GM12875 (cell line): ENCODE results near the gene NSG1.

ENCODE experiments used
- H3K4me3 ChIP-seq: one replicate; pipeline ENCODE4 v1.5.1; 2011; ENCODE audit warnings: low read depth, low read length, control low read depth
- TF ChIP-seq, protein P1 (sequence below): IDR thresholded peaks from 2 replicates; pipeline ENCODE4 v1.5.1; 2011; ENCODE audit warnings: low read depth, mild to moderate bottlenecking, control low read depth, inconsistent platforms, low read length, moderate library complexity, borderline replicate concordance; ENCODE audit not compliant: insufficient read depth

Gene NSG1

DNA sequence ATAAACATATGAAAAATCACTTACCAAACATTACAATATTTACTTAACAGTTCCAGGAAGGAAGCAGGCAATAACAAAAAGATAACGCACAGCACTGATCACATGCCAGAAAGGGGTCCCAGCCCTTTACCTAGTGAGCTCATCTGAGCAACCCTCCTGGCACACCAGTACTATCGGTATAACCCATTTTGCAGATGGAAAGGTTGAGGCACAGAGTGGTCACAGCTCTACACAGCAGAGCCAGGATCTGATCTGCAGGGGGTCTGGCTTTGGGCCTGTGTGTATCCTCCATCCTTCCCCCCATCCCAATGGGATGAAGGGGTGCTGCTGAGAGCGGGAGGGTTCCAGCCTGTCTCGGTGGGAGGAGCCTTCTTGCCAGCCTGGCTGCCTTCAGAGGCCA, 5.0 kb downstream of the NSG1 start:
- no peak overlapping the region for H3K4me3 ChIP-seq
- TF ChIP-seq, protein P1, sequence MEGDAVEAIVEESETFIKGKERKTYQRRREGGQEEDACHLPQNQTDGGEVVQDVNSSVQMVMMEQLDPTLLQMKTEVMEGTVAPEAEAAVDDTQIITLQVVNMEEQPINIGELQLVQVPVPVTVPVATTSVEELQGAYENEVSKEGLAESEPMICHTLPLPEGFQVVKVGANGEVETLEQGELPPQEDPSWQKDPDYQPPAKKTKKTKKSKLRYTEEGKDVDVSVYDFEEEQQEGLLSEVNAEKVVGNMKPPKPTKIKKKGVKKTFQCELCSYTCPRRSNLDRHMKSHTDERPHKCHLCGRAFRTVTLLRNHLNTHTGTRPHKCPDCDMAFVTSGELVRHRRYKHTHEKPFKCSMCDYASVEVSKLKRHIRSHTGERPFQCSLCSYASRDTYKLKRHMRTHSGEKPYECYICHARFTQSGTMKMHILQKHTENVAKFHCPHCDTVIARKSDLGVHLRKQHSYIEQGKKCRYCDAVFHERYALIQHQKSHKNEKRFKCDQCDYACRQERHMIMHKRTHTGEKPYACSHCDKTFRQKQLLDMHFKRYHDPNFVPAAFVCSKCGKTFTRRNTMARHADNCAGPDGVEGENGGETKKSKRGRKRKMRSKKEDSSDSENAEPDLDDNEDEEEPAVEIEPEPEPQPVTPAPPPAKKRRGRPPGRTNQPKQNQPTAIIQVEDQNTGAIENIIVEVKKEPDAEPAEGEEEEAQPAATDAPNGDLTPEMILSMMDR = no peak

DNA sequence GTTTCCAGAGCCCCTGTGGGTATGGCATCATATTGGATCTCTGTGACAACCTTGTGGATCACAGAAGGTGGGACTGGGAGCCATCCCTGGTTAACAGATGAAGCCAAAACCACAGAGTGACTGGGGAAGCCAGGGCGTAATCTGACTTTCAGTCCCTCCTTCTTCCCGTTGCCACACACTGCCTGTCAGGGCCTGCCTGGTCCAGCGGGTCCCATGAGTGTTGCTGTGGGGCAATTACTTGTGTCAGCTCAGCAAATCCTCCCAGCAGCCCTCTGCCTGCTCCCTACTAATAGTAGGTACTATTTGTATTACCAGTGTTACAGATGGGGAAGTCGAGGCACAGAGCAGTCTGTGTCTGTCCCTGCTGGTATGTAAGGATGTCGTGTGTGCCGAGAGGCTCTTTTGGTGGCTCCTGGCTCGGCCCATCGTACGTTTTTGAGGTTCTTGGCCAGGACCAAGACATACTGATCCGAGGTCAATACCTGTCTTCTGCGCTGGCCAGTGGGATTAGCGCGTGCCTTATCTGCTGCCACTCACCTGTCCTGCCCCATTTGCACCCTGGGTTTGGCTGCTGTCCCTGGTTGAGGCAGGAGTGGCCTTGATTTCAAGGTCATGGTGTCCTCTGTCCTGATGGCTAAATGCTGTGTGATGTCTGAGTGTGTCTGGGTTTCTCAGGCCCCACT, 5.7 kb downstream of the NSG1 start:
- TF ChIP-seq, protein P1 = no peak
- no peak overlapping the region for H3K4me3 ChIP-seq

DNA sequence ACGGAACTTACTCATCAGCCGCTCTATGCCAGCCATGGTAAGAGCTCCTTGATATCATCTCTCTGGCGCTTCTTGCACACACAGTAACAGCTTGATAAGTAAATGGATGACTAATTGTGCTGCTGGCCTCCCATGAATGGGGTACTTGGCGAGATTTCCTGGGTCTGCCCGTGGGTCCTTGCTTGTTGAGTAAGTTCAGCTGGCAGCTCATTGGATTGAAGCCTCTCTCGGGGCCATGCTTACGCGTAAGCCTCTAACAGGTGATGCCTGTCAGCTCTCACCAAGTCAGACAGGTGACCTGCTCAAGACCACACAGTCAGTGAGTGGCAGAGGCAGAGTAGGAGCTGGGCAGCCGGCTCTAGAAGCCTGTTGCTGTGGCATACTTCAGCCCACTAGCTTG, 7.7 kb downstream of the NSG1 start:
- no peak overlapping the region for H3K4me3 ChIP-seq
- TF ChIP-seq, protein P1 = no peak

DNA sequence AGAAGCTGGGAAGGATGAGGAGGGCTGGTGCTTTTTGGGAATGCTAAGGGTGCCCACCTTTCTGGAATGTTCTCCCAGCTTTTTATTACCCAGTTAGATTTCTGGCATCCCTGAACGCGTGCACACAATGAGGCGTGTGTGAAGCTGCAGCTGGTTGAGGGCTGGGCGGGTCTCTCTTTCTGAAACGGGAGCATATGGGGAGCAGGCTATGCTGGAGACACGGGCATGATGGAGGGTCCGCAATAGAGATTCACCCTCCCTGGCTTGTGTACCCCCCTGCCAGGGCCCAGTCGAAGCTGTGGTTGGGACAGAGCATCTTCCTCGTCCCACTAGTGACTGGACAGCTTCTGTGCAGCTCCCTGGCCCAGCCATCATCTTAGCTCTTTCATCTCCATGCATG, 8.5 kb downstream of the NSG1 start:
- no peak overlapping the region for H3K4me3 ChIP-seq
- TF ChIP-seq, protein P1 = no peak

DNA sequence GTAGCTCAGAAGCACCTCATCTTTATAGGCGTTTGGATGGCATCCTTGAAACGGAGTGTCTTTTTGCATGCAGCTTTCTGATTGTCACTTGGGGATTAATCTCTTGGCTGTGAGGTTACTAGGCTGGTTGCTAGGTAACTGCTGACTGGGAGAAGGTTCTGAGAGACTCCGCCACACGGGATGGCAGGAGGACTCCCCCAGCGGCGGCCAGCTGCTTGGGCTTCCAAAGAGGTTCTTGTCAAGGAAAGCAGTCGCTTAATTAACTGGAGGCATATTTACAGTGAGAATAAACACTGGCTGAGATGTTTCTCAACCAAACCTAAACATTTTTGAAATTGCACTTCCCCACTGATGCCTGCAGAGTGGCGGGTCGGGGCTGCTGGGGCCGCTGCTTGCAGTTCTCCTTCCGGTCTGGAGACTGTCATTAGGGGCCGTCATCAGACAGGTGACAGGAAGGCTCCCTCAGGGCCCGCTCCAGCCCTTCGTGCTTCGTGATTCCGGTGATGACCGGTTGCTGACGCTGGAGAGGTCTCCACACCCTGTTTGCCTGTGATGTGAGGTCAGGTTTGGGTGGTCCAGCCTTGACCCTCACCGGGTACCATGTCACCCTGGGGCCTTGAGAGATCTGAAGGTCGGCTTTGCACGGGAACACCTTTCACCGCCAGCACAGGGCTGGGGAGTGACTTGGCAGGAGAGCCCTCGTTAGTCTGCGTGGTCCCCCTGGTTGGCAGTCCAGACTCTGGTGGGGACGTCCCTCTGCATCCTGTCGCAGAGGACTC, 9.1 kb downstream of the NSG1 start:
- TF ChIP-seq, protein P1 = no peak

DNA sequence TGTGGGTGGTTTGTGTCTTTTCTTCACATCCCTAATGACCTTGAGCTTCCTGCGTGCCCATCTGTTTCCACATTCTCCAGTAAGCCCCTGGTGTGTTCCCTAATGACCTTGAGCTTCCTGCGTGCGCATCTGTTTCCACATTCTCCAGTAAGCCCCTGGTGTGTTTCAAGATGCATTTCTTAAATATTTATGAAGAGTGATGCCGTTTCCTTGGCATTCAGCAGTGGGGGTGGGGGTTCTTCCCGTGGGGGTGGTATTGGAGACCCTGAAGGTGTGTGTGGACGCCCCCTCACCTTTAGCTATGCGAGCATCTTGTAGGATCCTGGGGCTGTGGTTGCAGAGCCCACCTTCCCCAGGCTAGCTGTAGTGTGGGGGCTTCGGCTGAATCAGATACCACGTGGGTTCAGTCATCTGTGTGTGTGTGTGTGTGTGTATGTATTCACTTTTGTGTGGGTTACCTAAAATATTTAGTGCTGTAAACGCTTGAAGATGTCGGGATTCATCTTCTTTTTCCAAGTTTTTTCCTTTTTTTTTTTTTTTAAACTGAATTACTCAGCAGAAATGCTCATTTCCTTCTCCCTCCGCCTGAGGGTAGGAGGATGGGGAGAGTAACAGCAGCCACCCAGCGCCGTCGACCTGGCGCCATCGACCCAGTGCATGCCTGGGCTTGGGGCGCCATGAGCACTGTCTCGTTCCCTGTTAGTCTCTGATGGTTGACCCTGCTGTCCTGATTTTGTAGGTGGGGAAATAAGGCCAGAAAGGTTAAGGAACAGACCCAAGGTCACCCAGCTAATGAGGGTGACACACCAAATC, 9.9 kb downstream of the NSG1 start:
- TF ChIP-seq, protein P1 = no peak
- no peak overlapping the region for H3K4me3 ChIP-seq

More for the DNA sequence above, 9.1 kb downstream of the NSG1 start:
- no peak overlapping the region for H3K4me3 ChIP-seq
